Activated CD8-positive, alpha-beta memory T cell treated with anti-CD3 and anti-CD28 coated beads for 24 hours (primary cell): ENCODE measurements around the gene KIF12.
A peak's percentile ranks its signal among the peaks of the same experiment; 100 is the strongest.

Source experiments
- DNase-seq: peaks from one replicate; pipeline ENCODE4 v3.0.0-alpha.2; 2020

KIF12 gene

GRCh38 chr9:114123031-114123977 is 24.2 kb upstream of the KIF12 start:
- no peak for DNase-seq

- DNase-seq: no peak
Measured at GRCh38 chr9:114122136-114123027, 23.3 kb upstream of the KIF12 start.

- no peak for DNase-seq
Measured at GRCh38 chr9:114121227-114122135, 22.4 kb upstream of the KIF12 start.

- DNase-seq: no peak
Measured at GRCh38 chr9:114120192-114121014, 21.3 kb upstream of the KIF12 start.

- no peak for DNase-seq
Measured at GRCh38 chr9:114119242-114120191, 20.4 kb upstream of the KIF12 start.

GRCh38 chr9:114117996-114118830 is 19.1 kb upstream of the KIF12 start:
- DNase-seq: no peak

- no peak for DNase-seq
Measured at GRCh38 chr9:114117614-114117995, 18.5 kb upstream of the KIF12 start.

GRCh38 chr9:114116126-114116747 is 17.1 kb upstream of the KIF12 start:
- DNase-seq: no peak

GRCh38 chr9:114115654-114116125 is 16.6 kb upstream of the KIF12 start:
- no peak for DNase-seq

- no peak for DNase-seq
Measured at GRCh38 chr9:114114364-114114763, 15.3 kb upstream of the KIF12 start.

GRCh38 chr9:114112778-114113584 is 13.9 kb upstream of the KIF12 start:
- DNase-seq: no peak

- no peak for DNase-seq
Measured at GRCh38 chr9:114112325-114112724, 13.2 kb upstream of the KIF12 start.

- no peak for DNase-seq
Measured at GRCh38 chr9:114110180-114110579, 11.1 kb upstream of the KIF12 start.

GRCh38 chr9:114109124-114109523 is 10.0 kb upstream of the KIF12 start:
- no peak for DNase-seq

- DNase-seq: peak; percentile 81
Measured at GRCh38 chr9:114108016-114108833, 9.1 kb upstream of the KIF12 start.

- DNase-seq: no peak
Measured at GRCh38 chr9:114107286-114108001, 8.4 kb upstream of the KIF12 start.
